K562 (cell line): ENCODE data around the gene ACKR2. TPM values are rescaled to one million over a fixed set of nuclear protein-coding genes. Genes with fewer than 3 reads are reported as not detected.

Experiments
- ARHGAP35 ChIP-seq: fragments of 450-650 bp; IDR thresholded peaks from 2 replicates; pipeline ENCODE4 v1.6.1; 2018; ENCODE audit not compliant: partially characterized antibody
- C11orf30 ChIP-seq: fragments of 450-650 bp; IDR thresholded peaks from 2 replicates; pipeline ENCODE4 v1.6.1; 2016; ENCODE audit warnings: low read depth, mild to moderate bottlenecking
- EP400 ChIP-seq: fragments of 450-650 bp; IDR thresholded peaks from 2 replicates; pipeline ENCODE4 v1.6.1; 2017; ENCODE audit warnings: antibody characterized with exemption, mild to moderate bottlenecking, moderate library complexity
- ESRRB ChIP-seq: fragments of 250-450 bp; sonication (Bioruptor Pico); IDR thresholded peaks from 2 replicates; pipeline ENCODE4 v1.5.0; 2020; ENCODE audit warnings: mild to moderate bottlenecking, moderate library complexity, borderline replicate concordance
- KAT8 ChIP-seq: fragments of 450-650 bp; IDR thresholded peaks from 2 replicates; pipeline ENCODE4 v1.6.1; 2016; ENCODE audit warnings: low read depth, mild to moderate bottlenecking
- MED1 ChIP-seq: sonication (generic); formaldehyde crosslinking; IDR thresholded peaks from 2 replicates; pipeline ENCODE4 v1.8.1; 2023; ENCODE audit warnings: missing genetic modification reagents, borderline replicate concordance
- NCOA2 ChIP-seq, 2 experiments: fragments of 450-650 bp; IDR thresholded peaks; 2 replicates each; pipeline ENCODE4 v1.6.1; 2018; ENCODE audit warnings: mild to moderate bottlenecking in 2 of 2, moderate library complexity in 1 of 2; ENCODE audit not compliant: partially characterized antibody in 2 of 2
- NFE2 ChIP-seq: IDR thresholded peaks from 2 replicates; pipeline ENCODE4 v1.6.1; 2014; ENCODE audit warnings: antibody characterized with exemption, low read depth
- RAD21 ChIP-seq, 2 experiments: fragments of 250-450 bp in 1 of 2; fragments of 450-650 bp in 1 of 2; sonication (Bioruptor Pico) in 1 of 2; formaldehyde crosslinking in 1 of 2; IDR thresholded peaks in 1 of 2; conservative IDR thresholded peaks in 1 of 2; 2 replicates each; pipeline versions ENCODE4 v1.4.0 to v1.8.0; 2020 to 2022; ENCODE audit warnings: mild to moderate bottlenecking in 2 of 2, moderate library complexity in 1 of 2
- RCOR1 ChIP-seq, 2 experiments: IDR thresholded peaks; 2 replicates each; pipeline ENCODE4 v1.6.1; 2012; ENCODE audit warnings: low read depth in 2 of 2, low read length in 2 of 2, borderline replicate concordance in 1 of 2, improper control_type of control experiment in 1 of 2
- SMAD4 ChIP-seq: fragments of 250-450 bp; sonication (Bioruptor Pico); conservative IDR thresholded peaks from 2 replicates; pipeline ENCODE4 v1.8.0; 2021; ENCODE audit warnings: inconsistent platforms, mild to moderate bottlenecking, moderate library complexity
- ZEB2 ChIP-seq: fragments of 450-650 bp; IDR thresholded peaks from 2 replicates; pipeline ENCODE4 v1.6.1; 2016
- ZNF239 ChIP-seq: fragments of 250-450 bp; sonication (Bioruptor Pico); IDR thresholded peaks from 2 replicates; pipeline ENCODE4 v1.4.0; 2020; ENCODE audit warnings: mild to moderate bottlenecking
- ZNF780A ChIP-seq: fragments of 250-450 bp; sonication (Bioruptor Pico); IDR thresholded peaks from 2 replicates; pipeline ENCODE4 v1.5.0; 2021; ENCODE audit warnings: mild to moderate bottlenecking
- ZNF79 ChIP-seq: fragments of 250-450 bp; sonication (Bioruptor Pico); IDR thresholded peaks from 2 replicates; pipeline ENCODE4 v1.4.0; 2020; ENCODE audit warnings: low read depth, mild to moderate bottlenecking, moderate library complexity
- polyA plus RNA-seq, 8 experiments: library from polyadenylated mRNA; depleted of rRNA in 4 of 8; stranded (reverse) in 5 of 8; unstranded in 3 of 8; fragments of >200 nt; fragmentation: Nextera tagmentation in 2 of 8; fragmentation: Illumina TruSeq in 1 of 8; extraction: Ambion mirVana in 2 of 8; extraction: Trizol in 1 of 8; gene quantifications; 2 replicates each; pipeline versions ENCODE4 v1.2.1 to v1.2.3, GENCODE V29; 2011 to 2014; ENCODE audit warnings: inconsistent platforms in 1 of 8, missing spikeins in 1 of 8
- total RNA-seq, 7 experiments: library from RNA; depleted of rRNA in 6 of 7; stranded (reverse); fragments of >200 nt in 6 of 7; fragmentation: Illumina TruSeq in 2 of 7; extraction: Trizol in 2 of 7; gene quantifications; 2 replicates each; pipeline versions ENCODE4 v1.2.1 to v1.2.3, GENCODE V29; 2011 to 2021; ENCODE audit warnings: low replicate concordance in 1 of 7
- TF ChIP-seq, protein P1 (sequence below): fragments of 250-450 bp; sonication (Bioruptor Pico); IDR thresholded peaks from 2 replicates; pipeline ENCODE4 v1.4.0; 2020
- TF ChIP-seq, protein P2 (sequence below): fragments of 250-450 bp; sonication (Bioruptor Pico); IDR thresholded peaks from 2 replicates; pipeline ENCODE4 v1.9.0; 2021; ENCODE audit warnings: mild to moderate bottlenecking
- TF ChIP-seq, protein P3 (sequence below): sonication (generic); formaldehyde crosslinking; IDR thresholded peaks from 2 replicates; pipeline ENCODE4 v1.8.0; 2022; ENCODE audit warnings: missing genetic modification reagents, mild to moderate bottlenecking, moderate library complexity, borderline replicate concordance
- TF ChIP-seq, protein P4 (sequence below): fragments of 450-650 bp; IDR thresholded peaks from 2 replicates; pipeline ENCODE4 v1.6.1; 2014; ENCODE audit warnings: low read depth, mild to moderate bottlenecking, moderate library complexity, borderline replicate concordance

Gene ACKR2
- total and polyA plus RNA-seq, 9 of the 15 experiments (the other 6 are each of a cell fraction or from before 2014, with no cell fraction given): 0.03 to 0.69 (median 0.25) TPM; not detected in 1

DNA sequence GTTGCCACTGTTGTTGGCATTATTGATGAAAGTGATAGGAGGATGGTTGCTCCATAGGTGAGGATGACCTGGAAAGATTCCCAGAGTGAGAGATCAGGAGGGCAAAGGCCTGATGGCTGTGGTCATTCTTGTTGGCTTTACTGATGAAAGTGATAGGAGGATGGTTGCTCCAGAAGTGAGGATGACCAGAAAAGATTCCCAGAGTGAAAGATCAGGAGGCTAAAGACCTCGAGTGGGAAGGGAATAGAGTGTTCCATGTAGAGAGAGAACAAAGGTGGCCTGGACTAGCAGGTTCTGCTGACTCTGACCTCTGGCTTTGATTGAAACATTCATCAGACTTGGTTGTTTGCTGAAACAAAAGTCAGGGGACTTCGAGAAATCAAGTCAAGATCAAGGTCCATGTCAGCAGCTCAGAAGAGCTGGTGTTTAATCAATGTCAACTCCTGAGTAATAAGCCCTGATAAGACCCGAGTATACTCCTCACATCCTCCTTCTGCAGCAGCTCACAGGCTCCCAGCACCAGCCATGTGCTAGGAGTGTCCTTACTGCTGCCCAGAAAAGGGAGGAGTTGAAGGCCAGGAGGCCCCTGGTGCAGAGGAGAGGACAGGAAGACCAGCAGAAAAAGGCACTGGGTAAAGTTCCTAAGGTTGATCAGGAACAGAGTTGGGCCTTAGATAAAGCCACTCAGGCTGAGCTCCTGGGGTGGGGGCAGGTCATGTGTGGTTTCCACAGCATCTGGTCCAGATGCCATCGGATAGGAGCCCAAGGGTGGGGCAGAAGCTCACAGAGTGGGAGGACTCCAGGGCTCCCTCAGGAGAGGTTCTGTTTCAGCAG lies 46.5 kb downstream of the ACKR2 start (continued):
- TF ChIP-seq, protein P1, sequence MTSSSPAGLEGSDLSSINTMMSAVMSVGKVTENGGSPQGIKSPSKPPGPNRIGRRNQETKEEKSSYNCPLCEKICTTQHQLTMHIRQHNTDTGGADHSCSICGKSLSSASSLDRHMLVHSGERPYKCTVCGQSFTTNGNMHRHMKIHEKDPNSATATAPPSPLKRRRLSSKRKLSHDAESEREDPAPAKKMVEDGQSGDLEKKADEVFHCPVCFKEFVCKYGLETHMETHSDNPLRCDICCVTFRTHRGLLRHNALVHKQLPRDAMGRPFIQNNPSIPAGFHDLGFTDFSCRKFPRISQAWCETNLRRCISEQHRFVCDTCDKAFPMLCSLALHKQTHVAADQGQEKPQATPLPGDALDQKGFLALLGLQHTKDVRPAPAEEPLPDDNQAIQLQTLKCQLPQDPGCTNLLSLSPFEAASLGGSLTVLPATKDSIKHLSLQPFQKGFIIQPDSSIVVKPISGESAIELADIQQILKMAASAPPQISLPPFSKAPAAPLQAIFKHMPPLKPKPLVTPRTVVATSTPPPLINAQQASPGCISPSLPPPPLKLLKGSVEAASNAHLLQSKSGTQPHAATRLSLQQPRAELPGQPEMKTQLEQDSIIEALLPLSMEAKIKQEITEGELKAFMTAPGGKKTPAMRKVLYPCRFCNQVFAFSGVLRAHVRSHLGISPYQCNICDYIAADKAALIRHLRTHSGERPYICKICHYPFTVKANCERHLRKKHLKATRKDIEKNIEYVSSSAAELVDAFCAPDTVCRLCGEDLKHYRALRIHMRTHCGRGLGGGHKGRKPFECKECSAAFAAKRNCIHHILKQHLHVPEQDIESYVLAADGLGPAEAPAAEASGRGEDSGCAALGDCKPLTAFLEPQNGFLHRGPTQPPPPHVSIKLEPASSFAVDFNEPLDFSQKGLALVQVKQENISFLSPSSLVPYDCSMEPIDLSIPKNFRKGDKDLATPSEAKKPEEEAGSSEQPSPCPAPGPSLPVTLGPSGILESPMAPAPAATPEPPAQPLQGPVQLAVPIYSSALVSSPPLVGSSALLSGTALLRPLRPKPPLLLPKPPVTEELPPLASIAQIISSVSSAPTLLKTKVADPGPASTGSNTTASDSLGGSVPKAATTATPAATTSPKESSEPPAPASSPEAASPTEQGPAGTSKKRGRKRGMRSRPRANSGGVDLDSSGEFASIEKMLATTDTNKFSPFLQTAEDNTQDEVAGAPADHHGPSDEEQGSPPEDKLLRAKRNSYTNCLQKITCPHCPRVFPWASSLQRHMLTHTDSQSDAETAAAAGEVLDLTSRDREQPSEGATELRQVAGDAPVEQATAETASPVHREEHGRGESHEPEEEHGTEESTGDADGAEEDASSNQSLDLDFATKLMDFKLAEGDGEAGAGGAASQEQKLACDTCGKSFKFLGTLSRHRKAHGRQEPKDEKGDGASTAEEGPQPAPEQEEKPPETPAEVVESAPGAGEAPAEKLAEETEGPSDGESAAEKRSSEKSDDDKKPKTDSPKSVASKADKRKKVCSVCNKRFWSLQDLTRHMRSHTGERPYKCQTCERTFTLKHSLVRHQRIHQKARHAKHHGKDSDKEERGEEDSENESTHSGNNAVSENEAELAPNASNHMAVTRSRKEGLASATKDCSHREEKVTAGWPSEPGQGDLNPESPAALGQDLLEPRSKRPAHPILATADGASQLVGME (CRISPR knock-in tag): peak; percentile 87
- TF ChIP-seq, protein P2, sequence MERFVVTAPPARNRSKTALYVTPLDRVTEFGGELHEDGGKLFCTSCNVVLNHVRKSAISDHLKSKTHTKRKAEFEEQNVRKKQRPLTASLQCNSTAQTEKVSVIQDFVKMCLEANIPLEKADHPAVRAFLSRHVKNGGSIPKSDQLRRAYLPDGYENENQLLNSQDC: no peak
- TF ChIP-seq ZNF780A (CRISPR knock-in tag) (no peak), KAT8 (no peak), ARHGAP35 (no peak), RAD21 (CRISPR knock-in tag; conservative IDR thresholded peaks at IDR 0.05 in 1 of 2, IDR thresholded peaks at IDR 0.05 in 1 of 2) (no peak), ESRRB (CRISPR knock-in tag) (no peak), NFE2 (no peak), ZNF239 (CRISPR knock-in tag) (0 out of 2 replicates have a peak, but pooled peaks have one; percentile 36), NCOA2 (IDR thresholded peaks at IDR 0.05; ENCODE audit: partially characterized antibody in 2 of 2) (no peak), ZEB2 (no peak), C11orf30 (no peak), MED1 (CRISPR knock-in tag) (no peak), EP400 (no peak), RCOR1 (IDR thresholded peaks at IDR 0.05; ENCODE audit: borderline replicate concordance in 1 of 2, low read depth in 2 of 2, low read length in 2 of 2) (peak in 1 of 2 experiments; percentile 43; a peak in 2 of 4 replicates), ZNF79 (no peak), SMAD4 (0 out of 2 replicates have a peak, but pooled peaks have one; percentile 21)
- TF ChIP-seq, protein P3, sequence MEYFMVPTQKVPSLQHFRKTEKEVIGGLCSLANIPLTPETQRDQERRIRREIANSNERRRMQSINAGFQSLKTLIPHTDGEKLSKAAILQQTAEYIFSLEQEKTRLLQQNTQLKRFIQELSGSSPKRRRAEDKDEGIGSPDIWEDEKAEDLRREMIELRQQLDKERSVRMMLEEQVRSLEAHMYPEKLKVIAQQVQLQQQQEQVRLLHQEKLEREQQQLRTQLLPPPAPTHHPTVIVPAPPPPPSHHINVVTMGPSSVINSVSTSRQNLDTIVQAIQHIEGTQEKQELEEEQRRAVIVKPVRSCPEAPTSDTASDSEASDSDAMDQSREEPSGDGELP (CRISPR knock-in tag): peak; percentile 49; the same call in 1 of the 2 replicates
- TF ChIP-seq, protein P4, sequence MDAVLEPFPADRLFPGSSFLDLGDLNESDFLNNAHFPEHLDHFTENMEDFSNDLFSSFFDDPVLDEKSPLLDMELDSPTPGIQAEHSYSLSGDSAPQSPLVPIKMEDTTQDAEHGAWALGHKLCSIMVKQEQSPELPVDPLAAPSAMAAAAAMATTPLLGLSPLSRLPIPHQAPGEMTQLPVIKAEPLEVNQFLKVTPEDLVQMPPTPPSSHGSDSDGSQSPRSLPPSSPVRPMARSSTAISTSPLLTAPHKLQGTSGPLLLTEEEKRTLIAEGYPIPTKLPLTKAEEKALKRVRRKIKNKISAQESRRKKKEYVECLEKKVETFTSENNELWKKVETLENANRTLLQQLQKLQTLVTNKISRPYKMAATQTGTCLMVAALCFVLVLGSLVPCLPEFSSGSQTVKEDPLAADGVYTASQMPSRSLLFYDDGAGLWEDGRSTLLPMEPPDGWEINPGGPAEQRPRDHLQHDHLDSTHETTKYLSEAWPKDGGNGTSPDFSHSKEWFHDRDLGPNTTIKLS: no peak
